Smooth muscle cell (in vitro differentiated cells): ENCODE measurements around the gene DYSF. TPM values are rescaled to one million over a fixed set of nuclear protein-coding genes. Genes with fewer than 3 reads are reported as not detected.

Source experiments
- DNase-seq: peaks from one replicate; lab custom pipeline; 2025; ENCODE audit not compliant: unreplicated experiment; lab: John Stamatoyannopoulos, UW
- H2AFZ ChIP-seq: fragments of 200-600 bp; sonication (generic); 2 replicates; pipeline ENCODE4 v1.6.0; 2016; ENCODE audit warnings: antibody characterized with exemption, low read depth, mild to moderate bottlenecking
- H3F3A ChIP-seq: fragments of 200-600 bp; sonication (generic); 2 replicates; pipeline ENCODE4 v1.6.0; 2017; ENCODE audit warnings: antibody characterized with exemption, low read depth
- H3K27ac ChIP-seq: fragments of 200-600 bp; sonication (generic); 2 replicates; pipeline ENCODE4 v1.5.1; 2016; ENCODE audit warnings: low read depth, mild to moderate bottlenecking
- H3K27me3 ChIP-seq: fragments of 200-600 bp; sonication (generic); 2 replicates; pipeline ENCODE4 v1.6.1; 2016; ENCODE audit warnings: low read depth, mild to moderate bottlenecking
- H3K36me3 ChIP-seq: fragments of 200-600 bp; sonication (generic); 2 replicates; pipeline ENCODE4 v1.5.1; 2016; ENCODE audit warnings: low read depth
- H3K4me1 ChIP-seq: fragments of 200-600 bp; sonication (generic); 2 replicates; pipeline ENCODE4 v1.5.1; 2016; ENCODE audit warnings: low read depth
- H3K4me2 ChIP-seq: fragments of 200-600 bp; sonication (generic); 2 replicates; pipeline ENCODE4 v1.6.0; 2016; ENCODE audit warnings: mild to moderate bottlenecking
- H3K4me3 ChIP-seq: fragments of 200-600 bp; sonication (generic); 2 replicates; pipeline ENCODE4 v1.5.1; 2016; ENCODE audit warnings: mild to moderate bottlenecking
- H3K79me2 ChIP-seq: fragments of 200-600 bp; sonication (generic); 2 replicates; pipeline ENCODE4 v1.6.0; 2016; ENCODE audit warnings: low read depth, mild to moderate bottlenecking
- H3K9ac ChIP-seq: fragments of 200-600 bp; sonication (generic); 2 replicates; pipeline ENCODE4 v1.6.0; 2016; ENCODE audit warnings: low read depth
- H3K9me3 ChIP-seq: fragments of 200-600 bp; sonication (generic); replicated peaks from 2 replicates; pipeline ENCODE4 v1.5.1; 2016; ENCODE audit warnings: low read depth
- H4K20me1 ChIP-seq: fragments of 200-600 bp; sonication (generic); 2 replicates; pipeline ENCODE4 v1.6.0; 2016; ENCODE audit warnings: low read depth
- CTCF ChIP-seq: fragments of 200-600 bp; sonication (generic); IDR thresholded peaks from 2 replicates; pipeline ENCODE4 v1.5.1; 2017; ENCODE audit warnings: borderline replicate concordance, mild to moderate bottlenecking, antibody characterized with exemption; ENCODE audit not compliant: insufficient read depth, poor library complexity, severe bottlenecking
- WGBS: methylation state at CpG from one replicate; pipeline ENCODE4 v1.1.7; 2016; ENCODE audit warnings: low lambda C conversion rate; 5-methylcytosine and 5-hydroxymethylcytosine counted together
- polyA plus RNA-seq: library from polyadenylated mRNA; unstranded; fragments of >200 nt; fragmentation: Nextera tagmentation; extraction: Ambion mirVana; gene quantifications from 2 replicates; pipeline ENCODE4 v1.2.1, GENCODE V29; 2016
- total RNA-seq: library from RNA; depleted of rRNA; stranded (reverse); fragments of >200 nt; gene quantifications from 2 replicates; pipeline ENCODE4 v1.2.3, GENCODE V29; 2014

DYSF gene
- total and polyA plus RNA-seq, 2 experiments from 2014 or later = 0.64 to 1.6 TPM

- no peak for DNase-seq
Measured at GRCh38 chr2:71545572-71546274, 92.4 kb downstream of the DYSF start.

GRCh38 chr2:71546275-71546638 is 92.9 kb downstream of the DYSF start:
- TF ChIP-seq CTCF = no peak
- Histone ChIP-seq H4K20me1 (no peaks in the 10 kb centered on the region), H3K9ac (no peak overlapping the region), H3K9me3 (no peaks in the 10 kb centered on the region), H3K27ac (no peak overlapping the region), H3K27me3 (peaks cover 6% of the 10 kb centered on the region), H3K79me2 (no peaks in the 10 kb centered on the region), H3F3A (no peaks in the 10 kb centered on the region), H3K36me3 (no peaks in the 10 kb centered on the region), H3K4me1 (no peaks in the 10 kb centered on the region), H2AFZ (no peak overlapping the region), H3K4me3 (no peak overlapping the region), H3K4me2 (no peak overlapping the region)
- WGBS = 55% methylated on average over 3 of the region's 3 CpGs
- no peak for DNase-seq

More at GRCh38 chr2:71545572-71546274, 92.4 kb downstream of the DYSF start:
- Histone ChIP-seq H3F3A (no peaks in the 10 kb centered on the region), H3K4me3 (no peak overlapping the region), H3K36me3 (no peaks in the 10 kb centered on the region), H3K27me3 (peaks cover 6% of the 10 kb centered on the region), H4K20me1 (no peaks in the 10 kb centered on the region), H3K79me2 (no peaks in the 10 kb centered on the region), H3K4me2 (no peak overlapping the region), H3K9ac (no peak overlapping the region), H3K9me3 (no peaks in the 10 kb centered on the region), H3K27ac (no peak overlapping the region), H3K4me1 (no peaks in the 10 kb centered on the region), H2AFZ (no peak overlapping the region)
- TF ChIP-seq CTCF = peak; percentile 81
- 52% methylated on average over 22 of the region's 22 CpGs for WGBS

GRCh38 chr2:71546777-71547281 is 93.5 kb downstream of the DYSF start:
- H4K20me1 ChIP-seq = no peaks in the 10 kb centered on the region
- no peak for DNase-seq
- no peak overlapping the region for H3K9ac ChIP-seq
- no peaks in the 10 kb centered on the region for H3K4me1 ChIP-seq
- 94% methylated on average over 14 of the region's 14 CpGs for WGBS
- H3K4me3 ChIP-seq = no peak overlapping the region
- no peak overlapping the region for H3K4me2 ChIP-seq
- no peaks in the 10 kb centered on the region for H3K9me3 ChIP-seq
- H3F3A ChIP-seq = no peaks in the 10 kb centered on the region
- TF ChIP-seq CTCF = no peak
- H2AFZ ChIP-seq = no peak overlapping the region
- H3K36me3 ChIP-seq = no peaks in the 10 kb centered on the region
- no peaks in the 10 kb centered on the region for H3K79me2 ChIP-seq
- peaks cover 6% of the 10 kb centered on the region for H3K27me3 ChIP-seq
- H3K27ac ChIP-seq = no peak overlapping the region
